SU-DHL-6 (cell line): ENCODE results near the gene BCDIN3D.

ENCODE experiments used
- H2AFZ ChIP-seq: fragments of 200-600 bp; sonication (generic); 2 replicates; pipeline ENCODE4 v1.6.1; 2014; ENCODE audit warnings: low read depth, mild to moderate bottlenecking, moderate library complexity, mixed read lengths, antibody characterized with exemption, low read length; ENCODE audit not compliant: severe bottlenecking
- H3F3A ChIP-seq: fragments of 200-600 bp; shearing (Covaris generic); 2 replicates; pipeline ENCODE4 v1.6.0; 2016; ENCODE audit warnings: antibody characterized with exemption, mild to moderate bottlenecking; ENCODE audit not compliant: insufficient read depth
- H3K27ac ChIP-seq: fragments of 200-600 bp; sonication (generic); 2 replicates; pipeline ENCODE4 v1.5.1; 2016; ENCODE audit warnings: low read depth, mild to moderate bottlenecking, low read length, moderate library complexity, mixed read lengths
- H3K27me3 ChIP-seq: fragments of 200-600 bp; sonication (generic), shearing (Covaris generic); 2 replicates; pipeline ENCODE4 v1.6.0; 2014; ENCODE audit warnings: mild to moderate bottlenecking, low read length
- H3K36me3 ChIP-seq: fragments of 200-600 bp; sonication (generic); 2 replicates; pipeline ENCODE4 v1.6.1; 2014; ENCODE audit warnings: mild to moderate bottlenecking, low read length, mixed read lengths
- H3K4me2 ChIP-seq: fragments of 300-600, 200-600 bp; shearing (Covaris generic), sonication (generic); 2 replicates; pipeline ENCODE4 v1.6.0; 2014; ENCODE audit warnings: low read length, low read depth, mild to moderate bottlenecking; ENCODE audit not compliant: poor library complexity, severe bottlenecking
- H3K4me3 ChIP-seq: fragments of 200-600 bp; sonication (generic); 2 replicates; pipeline ENCODE4 v1.5.1; 2014; ENCODE audit warnings: antibody characterized with exemption, low read length, mild to moderate bottlenecking, mixed read lengths; ENCODE audit not compliant: insufficient read depth, poor library complexity, severe bottlenecking
- H3K79me2 ChIP-seq: fragments of 200-600 bp; sonication (generic); 2 replicates; pipeline ENCODE4 v1.6.1; 2014; ENCODE audit warnings: mild to moderate bottlenecking, low read length, moderate library complexity; ENCODE audit not compliant: insufficient read depth
- H3K9ac ChIP-seq: fragments of 200-600 bp; sonication (generic); 2 replicates; pipeline ENCODE4 v1.7.0; 2014; ENCODE audit warnings: mild to moderate bottlenecking, low read length
- H3K9me2 ChIP-seq: fragments of 200-600 bp; sonication (generic); replicated peaks from 2 replicates; pipeline ENCODE4 v1.6.1; 2014; ENCODE audit warnings: low read length; ENCODE audit not compliant: insufficient read depth
- H3K9me3 ChIP-seq: fragments of 200-600 bp; sonication (generic); 2 replicates; pipeline ENCODE4 v1.6.1; 2014; ENCODE audit warnings: low read length, mixed read lengths; ENCODE audit not compliant: insufficient read depth
- H4K20me1 ChIP-seq: fragments of 200-600 bp; sonication (generic); 2 replicates; pipeline ENCODE4 v1.6.1; 2014; ENCODE audit warnings: low read depth, mild to moderate bottlenecking, antibody characterized with exemption, low read length, moderate library complexity, mixed read lengths
- EZH2phosphoT487 ChIP-seq: fragments of 200-600 bp; sonication (generic), shearing (Covaris generic); conservative IDR thresholded peaks from 2 replicates; pipeline ENCODE4 v1.6.1; 2018; ENCODE audit warnings: mild to moderate bottlenecking, antibody characterized with exemption, low read length, moderate library complexity, mixed read lengths
- TF ChIP-seq, protein P1 (sequence below): fragments of 200-600 bp; sonication (generic); IDR thresholded peaks from one replicate; pipeline ENCODE4 v1.5.1; 2017; ENCODE audit warnings: antibody characterized with exemption, mild to moderate bottlenecking, low read length, moderate library complexity; ENCODE audit not compliant: insufficient read depth, poor library complexity, severe bottlenecking

The BCDIN3D gene

DNA sequence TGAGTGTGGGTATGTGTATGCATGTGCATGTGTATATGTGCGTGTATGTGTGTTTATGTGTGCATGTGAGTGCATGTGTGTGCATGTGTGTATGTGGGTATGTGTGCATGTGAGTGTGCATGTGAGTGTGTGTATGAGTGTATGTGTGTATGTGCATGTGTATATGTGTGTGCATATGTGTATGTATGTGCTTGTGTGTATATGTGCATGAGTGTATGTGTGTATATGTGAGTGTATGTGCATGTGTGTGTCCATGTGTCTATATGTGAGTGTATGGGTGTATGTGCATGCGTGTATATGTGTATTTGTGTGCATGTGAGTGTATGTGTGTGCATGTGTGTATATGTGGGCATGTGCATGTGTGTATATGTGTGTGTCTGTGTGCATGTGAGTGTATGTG lies 35.1 kb upstream of the BCDIN3D start:
- Histone ChIP-seq H3K4me3 (no peak overlapping the region), H3K36me3 (no peaks in the 10 kb centered on the region), H3F3A (peaks cover 17% of the 10 kb centered on the region; the same call in 1 of the 2 replicates), H3K4me2 (no peak overlapping the region), H3K27ac (no peak overlapping the region), H3K9ac (no peak overlapping the region), H4K20me1 (no peaks in the 10 kb centered on the region), H3K9me3 (peaks cover 12% of the 10 kb centered on the region; the same call in 1 of the 2 replicates), H2AFZ (no peak overlapping the region), H3K79me2 (no peaks in the 10 kb centered on the region), H3K27me3 (no peaks in the 10 kb centered on the region), H3K9me2 (no peaks in the 10 kb centered on the region)
- TF ChIP-seq, protein P1, sequence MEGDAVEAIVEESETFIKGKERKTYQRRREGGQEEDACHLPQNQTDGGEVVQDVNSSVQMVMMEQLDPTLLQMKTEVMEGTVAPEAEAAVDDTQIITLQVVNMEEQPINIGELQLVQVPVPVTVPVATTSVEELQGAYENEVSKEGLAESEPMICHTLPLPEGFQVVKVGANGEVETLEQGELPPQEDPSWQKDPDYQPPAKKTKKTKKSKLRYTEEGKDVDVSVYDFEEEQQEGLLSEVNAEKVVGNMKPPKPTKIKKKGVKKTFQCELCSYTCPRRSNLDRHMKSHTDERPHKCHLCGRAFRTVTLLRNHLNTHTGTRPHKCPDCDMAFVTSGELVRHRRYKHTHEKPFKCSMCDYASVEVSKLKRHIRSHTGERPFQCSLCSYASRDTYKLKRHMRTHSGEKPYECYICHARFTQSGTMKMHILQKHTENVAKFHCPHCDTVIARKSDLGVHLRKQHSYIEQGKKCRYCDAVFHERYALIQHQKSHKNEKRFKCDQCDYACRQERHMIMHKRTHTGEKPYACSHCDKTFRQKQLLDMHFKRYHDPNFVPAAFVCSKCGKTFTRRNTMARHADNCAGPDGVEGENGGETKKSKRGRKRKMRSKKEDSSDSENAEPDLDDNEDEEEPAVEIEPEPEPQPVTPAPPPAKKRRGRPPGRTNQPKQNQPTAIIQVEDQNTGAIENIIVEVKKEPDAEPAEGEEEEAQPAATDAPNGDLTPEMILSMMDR: no peak
- no peak for TF ChIP-seq EZH2phosphoT487

DNA sequence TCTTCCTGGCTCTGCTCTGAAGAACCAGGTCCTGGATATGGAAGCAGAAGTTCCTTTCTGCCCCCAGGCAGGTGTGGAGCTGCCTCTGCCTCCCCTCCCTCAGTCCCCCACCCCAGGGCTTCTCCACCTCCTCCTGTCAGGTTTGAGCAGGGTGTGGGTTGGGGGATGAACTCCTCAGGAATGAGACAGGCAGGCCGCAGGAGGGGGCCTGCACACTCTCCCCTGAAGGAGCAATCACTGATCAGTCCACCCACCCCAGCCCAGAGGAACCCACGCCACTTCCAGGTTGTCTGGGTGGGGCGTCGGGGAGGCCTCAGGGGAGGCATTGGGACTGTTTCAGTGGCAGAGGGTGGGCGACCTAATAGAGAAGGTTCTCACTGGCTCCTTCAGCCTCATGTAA lies 34.2 kb upstream of the BCDIN3D start:
- no peaks in the 10 kb centered on the region for H4K20me1 ChIP-seq
- H3K27ac ChIP-seq: no peak overlapping the region
- H3K4me2 ChIP-seq: no peak overlapping the region
- H3K9me3 ChIP-seq: peaks cover 12% of the 10 kb centered on the region; the same call in 1 of the 2 replicates
- H3K4me3 ChIP-seq: no peak overlapping the region
- TF ChIP-seq, protein P1: no peak
- TF ChIP-seq EZH2phosphoT487: no peak
- H2AFZ ChIP-seq: no peak overlapping the region
- no peak overlapping the region for H3K9ac ChIP-seq
- H3K9me2 ChIP-seq: no peaks in the 10 kb centered on the region
- peaks cover 17% of the 10 kb centered on the region; the same call in 1 of the 2 replicates for H3F3A ChIP-seq
- no peaks in the 10 kb centered on the region for H3K79me2 ChIP-seq
- no peaks in the 10 kb centered on the region for H3K27me3 ChIP-seq
- H3K36me3 ChIP-seq: no peaks in the 10 kb centered on the region

DNA sequence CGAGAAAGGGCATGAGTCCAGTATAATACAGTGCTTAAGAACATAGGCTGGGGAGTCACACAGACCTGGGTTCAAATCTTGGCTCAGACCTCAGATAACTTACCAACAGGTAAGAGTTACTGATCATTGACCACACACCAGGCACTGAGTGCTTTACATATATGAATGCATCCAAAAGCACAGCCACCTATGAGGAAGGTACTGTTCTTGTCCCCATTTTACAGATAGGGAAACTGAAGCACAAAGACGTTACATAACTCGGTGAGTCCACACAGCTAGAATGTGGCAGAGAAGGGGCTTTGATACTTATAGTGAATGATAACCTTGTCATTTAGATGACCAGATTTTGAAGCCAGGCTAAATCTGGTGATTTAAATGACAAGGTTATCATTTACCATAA lies 33.2 kb upstream of the BCDIN3D start:
- Histone ChIP-seq H3K9me3 (peaks cover 12% of the 10 kb centered on the region; the same call in 1 of the 2 replicates), H3F3A (peaks cover 17% of the 10 kb centered on the region; the same call in 1 of the 2 replicates), H3K79me2 (no peaks in the 10 kb centered on the region), H3K27ac (no peak overlapping the region), H3K36me3 (no peaks in the 10 kb centered on the region), H3K4me2 (no peak overlapping the region), H3K9me2 (no peaks in the 10 kb centered on the region), H4K20me1 (no peaks in the 10 kb centered on the region), H2AFZ (no peak overlapping the region), H3K27me3 (no peaks in the 10 kb centered on the region), H3K4me3 (no peak overlapping the region), H3K9ac (no peak overlapping the region)
- TF ChIP-seq, protein P1: no peak
- TF ChIP-seq EZH2phosphoT487: no peak
